Measurements from ENCODE around the gene INSRR.

Gene INSRR

GRCh38 chr1:156905176-156905575, 46.3 kb upstream of the INSRR start:
- no peak overlapping the region for H2AFZ ChIP-seq (ENCODE audit: low read depth)
- no peaks in the 10 kb centered on the region for H3K79me2 ChIP-seq (ENCODE audit: insufficient read depth, low read depth)
- peaks cover 99% of the 10 kb centered on the region for H3K27me3 ChIP-seq (ENCODE audit: insufficient read depth, low read depth)
- TF ChIP-seq, protein P1, sequence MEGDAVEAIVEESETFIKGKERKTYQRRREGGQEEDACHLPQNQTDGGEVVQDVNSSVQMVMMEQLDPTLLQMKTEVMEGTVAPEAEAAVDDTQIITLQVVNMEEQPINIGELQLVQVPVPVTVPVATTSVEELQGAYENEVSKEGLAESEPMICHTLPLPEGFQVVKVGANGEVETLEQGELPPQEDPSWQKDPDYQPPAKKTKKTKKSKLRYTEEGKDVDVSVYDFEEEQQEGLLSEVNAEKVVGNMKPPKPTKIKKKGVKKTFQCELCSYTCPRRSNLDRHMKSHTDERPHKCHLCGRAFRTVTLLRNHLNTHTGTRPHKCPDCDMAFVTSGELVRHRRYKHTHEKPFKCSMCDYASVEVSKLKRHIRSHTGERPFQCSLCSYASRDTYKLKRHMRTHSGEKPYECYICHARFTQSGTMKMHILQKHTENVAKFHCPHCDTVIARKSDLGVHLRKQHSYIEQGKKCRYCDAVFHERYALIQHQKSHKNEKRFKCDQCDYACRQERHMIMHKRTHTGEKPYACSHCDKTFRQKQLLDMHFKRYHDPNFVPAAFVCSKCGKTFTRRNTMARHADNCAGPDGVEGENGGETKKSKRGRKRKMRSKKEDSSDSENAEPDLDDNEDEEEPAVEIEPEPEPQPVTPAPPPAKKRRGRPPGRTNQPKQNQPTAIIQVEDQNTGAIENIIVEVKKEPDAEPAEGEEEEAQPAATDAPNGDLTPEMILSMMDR (conservative IDR thresholded peaks at IDR 0.05; ENCODE audit: low read depth, low read length) = no peak
- H3K36me3 ChIP-seq (ENCODE audit: insufficient read depth) = no peaks in the 10 kb centered on the region
- H3K27ac ChIP-seq = no peak overlapping the region
- H3K4me2 ChIP-seq = no peak overlapping the region
- no peak overlapping the region for H3K4me3 ChIP-seq (IDR thresholded peaks at IDR 0.05; ENCODE audit: insufficient read depth, low read depth, low read length)
- no peaks in the 10 kb centered on the region for H3K4me1 ChIP-seq (ENCODE audit: low read depth, poor library complexity, severe bottlenecking)
- H4K20me1 ChIP-seq (ENCODE audit: insufficient read depth) = no peaks in the 10 kb centered on the region
- H3K9ac ChIP-seq = no peak overlapping the region

DNA sequence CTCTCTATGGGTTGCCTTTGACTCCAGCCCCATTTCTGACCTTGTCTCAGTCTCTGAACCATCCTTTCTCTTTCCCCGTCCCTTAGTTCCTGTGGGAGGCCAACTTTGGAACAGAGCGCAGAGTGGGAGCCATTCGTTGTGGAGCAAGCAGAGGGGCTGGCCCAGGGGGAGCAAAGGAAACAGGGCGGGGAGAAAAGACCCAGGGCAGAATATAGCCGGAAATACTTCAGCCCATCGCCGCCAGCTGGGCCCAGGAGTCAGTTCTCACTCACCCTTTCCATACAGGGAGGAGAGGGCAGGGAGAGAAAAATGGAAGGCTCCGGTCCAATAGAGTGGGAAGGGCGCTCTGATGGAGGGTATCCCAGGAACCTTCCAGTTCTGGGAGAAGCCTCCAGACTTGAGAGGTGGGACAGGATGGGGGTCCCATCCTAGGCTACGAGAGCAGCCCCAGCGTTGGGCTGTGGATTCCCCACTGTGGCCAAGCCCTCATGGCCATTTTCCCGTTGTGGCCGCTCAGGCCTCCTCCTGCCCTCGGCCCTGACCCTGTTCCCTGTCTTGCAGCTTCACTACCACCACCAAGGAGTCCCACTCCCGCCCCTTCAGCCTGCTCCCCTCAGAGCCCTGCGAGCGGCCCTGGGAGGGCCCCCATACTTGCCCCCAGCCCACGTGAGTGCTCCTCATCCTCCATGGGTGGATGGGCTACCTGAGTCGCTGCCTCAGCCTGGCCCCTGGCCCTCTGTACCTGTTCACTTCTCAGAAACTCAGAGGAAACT, 45.5 kb upstream of the INSRR start:
- H3K36me3 ChIP-seq (ENCODE audit: insufficient read depth) = no peaks in the 10 kb centered on the region
- no peak overlapping the region for H2AFZ ChIP-seq (ENCODE audit: low read depth)
- no peak overlapping the region for H3K4me2 ChIP-seq
- peaks cover 99% of the 10 kb centered on the region for H3K27me3 ChIP-seq (ENCODE audit: insufficient read depth, low read depth)
- H3K9ac ChIP-seq = no peak overlapping the region
- H3K27ac ChIP-seq = no peak overlapping the region
- TF ChIP-seq, protein P1 (conservative IDR thresholded peaks at IDR 0.05; ENCODE audit: low read depth, low read length) = no peak
- H4K20me1 ChIP-seq (ENCODE audit: insufficient read depth) = no peaks in the 10 kb centered on the region
- H3K79me2 ChIP-seq (ENCODE audit: insufficient read depth, low read depth) = no peaks in the 10 kb centered on the region
- H3K4me1 ChIP-seq (ENCODE audit: low read depth, poor library complexity, severe bottlenecking) = no peaks in the 10 kb centered on the region
- no peak overlapping the region for H3K4me3 ChIP-seq (IDR thresholded peaks at IDR 0.05; ENCODE audit: insufficient read depth, low read depth, low read length)

DNA sequence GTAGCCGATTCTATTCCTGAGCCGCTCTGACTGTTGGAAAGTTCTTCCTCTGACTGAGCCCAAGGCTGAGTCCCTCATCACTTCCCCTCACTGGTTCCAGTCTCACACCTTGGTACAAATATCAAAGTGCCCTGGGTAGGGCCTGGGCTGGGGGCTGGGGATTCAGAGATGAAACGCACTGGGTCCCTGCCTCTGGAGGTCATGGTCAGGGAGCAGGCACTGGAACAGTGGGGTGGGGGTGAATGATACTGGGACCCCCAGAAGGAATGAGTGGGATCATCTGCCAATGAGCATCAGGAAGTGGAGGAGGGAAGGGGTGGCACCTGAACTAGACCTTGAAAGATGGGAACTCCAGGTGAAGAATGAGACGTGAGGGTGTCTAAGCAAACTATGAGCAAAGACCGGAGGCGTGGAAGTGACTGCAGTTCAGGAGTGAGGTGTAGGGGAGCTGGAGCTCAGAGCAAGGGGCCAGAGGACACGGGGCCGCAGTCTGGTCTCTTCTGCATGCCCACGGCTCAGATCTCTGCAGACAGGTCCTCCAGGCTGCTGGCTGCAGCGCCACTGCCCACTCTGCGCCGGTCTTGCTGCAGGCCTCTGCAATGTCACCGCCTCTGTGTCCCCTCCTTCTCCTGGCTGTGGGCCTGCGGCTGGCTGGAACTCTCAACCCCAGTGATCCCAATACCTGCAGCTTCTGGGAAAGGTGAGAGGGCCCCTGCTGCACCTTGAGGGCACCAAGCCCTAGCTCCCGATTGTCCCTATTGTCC, 44.6 kb upstream of the INSRR start:
- Histone ChIP-seq H3K4me1 (ENCODE audit: low read depth, poor library complexity, severe bottlenecking) (no peaks in the 10 kb centered on the region), H2AFZ (ENCODE audit: low read depth) (no peak overlapping the region), H3K36me3 (ENCODE audit: insufficient read depth) (no peaks in the 10 kb centered on the region), H3K27me3 (ENCODE audit: insufficient read depth, low read depth) (peaks cover 99% of the 10 kb centered on the region), H3K4me2 (no peak overlapping the region), H4K20me1 (ENCODE audit: insufficient read depth) (no peaks in the 10 kb centered on the region), H3K79me2 (ENCODE audit: insufficient read depth, low read depth) (no peaks in the 10 kb centered on the region), H3K4me3 (IDR thresholded peaks at IDR 0.05; ENCODE audit: insufficient read depth, low read depth, low read length) (no peak overlapping the region), H3K27ac (no peak overlapping the region), H3K9ac (no peak overlapping the region)
- TF ChIP-seq, protein P1 (conservative IDR thresholded peaks at IDR 0.05; ENCODE audit: low read depth, low read length) = no peak

- no peaks in the 10 kb centered on the region for H4K20me1 ChIP-seq (ENCODE audit: insufficient read depth)
- no peaks in the 10 kb centered on the region for H3K4me1 ChIP-seq (ENCODE audit: low read depth, poor library complexity, severe bottlenecking)
- H2AFZ ChIP-seq (ENCODE audit: low read depth) = no peak overlapping the region
- TF ChIP-seq, protein P1 (conservative IDR thresholded peaks at IDR 0.05; ENCODE audit: low read depth, low read length) = no peak
- peaks cover 100% of the 10 kb centered on the region for H3K27me3 ChIP-seq (ENCODE audit: insufficient read depth, low read depth)
- no peak overlapping the region for H3K4me3 ChIP-seq (IDR thresholded peaks at IDR 0.05; ENCODE audit: insufficient read depth, low read depth, low read length)
- H3K4me2 ChIP-seq = no peak overlapping the region
- no peaks in the 10 kb centered on the region for H3K79me2 ChIP-seq (ENCODE audit: insufficient read depth, low read depth)
- H3K27ac ChIP-seq = no peak overlapping the region
- H3K9ac ChIP-seq = no peak overlapping the region
- no peaks in the 10 kb centered on the region for H3K36me3 ChIP-seq (ENCODE audit: insufficient read depth)
These were observed 43.3 kb upstream of the INSRR start for GRCh38 chr1:156901966-156902915.

All from KMS-11 (cell line).